Chondrocyte (in vitro differentiated cells): ENCODE data around the gene NR6A1. TPM values are rescaled to one million over a fixed set of nuclear protein-coding genes. Genes with fewer than 3 reads are reported as not detected.

Experiments used
- DNase-seq: peaks from one replicate; pipeline ENCODE4 v3.0.0; 2021; ENCODE audit warnings: mixed read lengths, low spot score
- H3K27ac Mint-ChIP-seq: one replicate; pipeline ENCODE4 v1.8.0; 2021; ENCODE audit warnings: mild to moderate bottlenecking, moderate library complexity, mixed read lengths; ENCODE audit not compliant: unreplicated experiment
- H3K27me3 Mint-ChIP-seq: 2 replicates; pipeline ENCODE4 v1.8.0; 2021; ENCODE audit warnings: low read depth, mixed read lengths
- H3K36me3 Mint-ChIP-seq: 2 replicates; pipeline ENCODE4 v1.8.0; 2021; ENCODE audit warnings: low read depth, mixed read lengths
- H3K4me1 Mint-ChIP-seq: 2 replicates; pipeline ENCODE4 v1.8.0; 2021; ENCODE audit warnings: low read depth, mild to moderate bottlenecking, mixed read lengths
- H3K4me3 Mint-ChIP-seq: one replicate; pipeline ENCODE4 v1.8.0; 2021; ENCODE audit warnings: mild to moderate bottlenecking, moderate library complexity, mixed read lengths; ENCODE audit not compliant: unreplicated experiment
- H3K9me3 Mint-ChIP-seq: 2 replicates; pipeline ENCODE4 v1.8.0; 2021; ENCODE audit warnings: low read depth, mixed read lengths
- total RNA-seq: library from RNA; stranded (reverse); gene quantifications from 3 replicates; pipeline ENCODE4 v1.2.1, GENCODE V29; 2021
- TF ChIP-seq, protein P1 (sequence below): fragments of 200-600 bp; sonication (generic); IDR thresholded peaks from 2 replicates; pipeline ENCODE4 v1.5.0; 2021; ENCODE audit warnings: antibody characterized with exemption, mild to moderate bottlenecking, moderate library complexity

The NR6A1 gene
- total RNA-seq, 1 donor from 2014 or later: 0.77 TPM

- peaks cover 30% of the 10 kb centered on the region for H3K4me1 Mint-ChIP-seq
- H3K36me3 Mint-ChIP-seq: peaks cover 16% of the 10 kb centered on the region
- no peaks in the 10 kb centered on the region for H3K9me3 Mint-ChIP-seq
- peak overlapping the region; percentile 33 for H3K27ac Mint-ChIP-seq
- TF ChIP-seq, protein P1, sequence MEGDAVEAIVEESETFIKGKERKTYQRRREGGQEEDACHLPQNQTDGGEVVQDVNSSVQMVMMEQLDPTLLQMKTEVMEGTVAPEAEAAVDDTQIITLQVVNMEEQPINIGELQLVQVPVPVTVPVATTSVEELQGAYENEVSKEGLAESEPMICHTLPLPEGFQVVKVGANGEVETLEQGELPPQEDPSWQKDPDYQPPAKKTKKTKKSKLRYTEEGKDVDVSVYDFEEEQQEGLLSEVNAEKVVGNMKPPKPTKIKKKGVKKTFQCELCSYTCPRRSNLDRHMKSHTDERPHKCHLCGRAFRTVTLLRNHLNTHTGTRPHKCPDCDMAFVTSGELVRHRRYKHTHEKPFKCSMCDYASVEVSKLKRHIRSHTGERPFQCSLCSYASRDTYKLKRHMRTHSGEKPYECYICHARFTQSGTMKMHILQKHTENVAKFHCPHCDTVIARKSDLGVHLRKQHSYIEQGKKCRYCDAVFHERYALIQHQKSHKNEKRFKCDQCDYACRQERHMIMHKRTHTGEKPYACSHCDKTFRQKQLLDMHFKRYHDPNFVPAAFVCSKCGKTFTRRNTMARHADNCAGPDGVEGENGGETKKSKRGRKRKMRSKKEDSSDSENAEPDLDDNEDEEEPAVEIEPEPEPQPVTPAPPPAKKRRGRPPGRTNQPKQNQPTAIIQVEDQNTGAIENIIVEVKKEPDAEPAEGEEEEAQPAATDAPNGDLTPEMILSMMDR: no peak
- H3K27me3 Mint-ChIP-seq: no peaks in the 10 kb centered on the region
- peak; percentile 12 for DNase-seq
- no peak overlapping the region for H3K4me3 Mint-ChIP-seq
Measured at GRCh38 chr9:124789531-124789930, 18.4 kb upstream of the NR6A1 start.

GRCh38 chr9:124788542-124789217 is 17.6 kb upstream of the NR6A1 start:
- Mint-ChIP-seq H3K27ac (no peak overlapping the region), H3K4me3 (no peak overlapping the region), H3K9me3 (no peaks in the 10 kb centered on the region), H3K36me3 (peaks cover 17% of the 10 kb centered on the region), H3K4me1 (peaks cover 33% of the 10 kb centered on the region), H3K27me3 (no peaks in the 10 kb centered on the region)
- peak; percentile 35 for DNase-seq
- TF ChIP-seq, protein P1: no peak

DNA sequence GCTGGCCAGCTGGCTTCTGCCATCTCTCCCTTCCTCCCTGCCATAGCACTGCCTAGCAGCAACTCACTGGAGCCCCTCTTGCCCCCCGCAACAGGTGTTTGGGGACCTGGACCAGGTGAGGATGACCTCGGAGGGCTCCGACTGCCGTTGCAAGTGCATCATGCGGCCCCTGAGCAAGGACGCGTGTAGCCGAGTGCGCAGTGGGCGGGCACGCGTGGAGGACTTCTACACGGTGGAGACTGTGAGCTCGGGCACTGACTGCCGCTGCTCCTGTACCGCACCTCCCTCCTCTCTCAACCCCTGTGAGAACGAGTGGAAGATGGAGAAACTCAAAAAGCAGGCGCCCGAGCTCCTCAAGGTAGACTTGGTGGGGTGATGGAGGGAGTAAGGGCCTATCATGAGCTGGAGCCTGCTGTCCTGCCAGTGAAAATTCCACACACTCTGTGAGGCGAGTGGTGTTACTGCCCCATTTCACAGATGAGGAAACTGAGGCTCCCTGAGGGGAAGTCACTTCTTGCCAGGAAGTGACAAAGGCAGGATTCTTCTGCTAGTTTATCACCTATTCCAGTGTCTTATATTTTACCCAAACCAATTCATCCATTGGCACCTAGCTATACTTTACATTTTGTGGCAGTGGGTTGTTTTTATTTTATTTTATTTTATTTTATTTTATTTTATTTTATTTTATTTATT is 15.9 kb upstream of the NR6A1 start:
- no peaks in the 10 kb centered on the region for H3K9me3 Mint-ChIP-seq
- peaks cover 12% of the 10 kb centered on the region for H3K36me3 Mint-ChIP-seq
- no peaks in the 10 kb centered on the region for H3K27me3 Mint-ChIP-seq
- peaks cover 38% of the 10 kb centered on the region for H3K4me1 Mint-ChIP-seq
- no peak overlapping the region for H3K4me3 Mint-ChIP-seq
- peak; percentile 90 for DNase-seq
- H3K27ac Mint-ChIP-seq: no peak overlapping the region
- TF ChIP-seq, protein P1: no peak

DNA sequence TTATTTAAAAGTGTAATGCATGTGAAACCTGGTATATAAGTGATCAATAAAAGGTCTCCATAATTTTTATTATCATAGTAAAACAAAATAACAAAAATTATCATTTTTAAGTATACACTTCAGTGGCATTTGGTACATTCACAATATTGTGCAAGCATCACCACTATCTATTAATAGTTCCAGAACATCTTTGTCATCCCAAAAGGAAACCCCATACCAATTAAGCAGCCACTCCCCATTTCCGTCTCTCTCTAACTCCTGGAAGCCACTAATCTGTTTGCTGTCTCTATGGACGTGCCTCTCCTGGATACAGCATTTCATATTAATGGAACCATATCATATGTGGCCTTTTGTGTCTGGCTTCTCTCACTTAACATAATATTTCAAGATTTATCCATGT is 13.4 kb upstream of the NR6A1 start:
- TF ChIP-seq, protein P1: no peak
- DNase-seq: no peak
- Mint-ChIP-seq H3K4me3 (no peak overlapping the region), H3K27ac (peak overlapping the region; percentile 89), H3K36me3 (peaks cover 9% of the 10 kb centered on the region), H3K4me1 (peaks cover 57% of the 10 kb centered on the region), H3K9me3 (no peaks in the 10 kb centered on the region), H3K27me3 (no peaks in the 10 kb centered on the region)

- no peak for DNase-seq
- TF ChIP-seq, protein P1: no peak
- no peaks in the 10 kb centered on the region for H3K27me3 Mint-ChIP-seq
- peak overlapping the region; percentile 89 for H3K27ac Mint-ChIP-seq
- no peak overlapping the region for H3K4me3 Mint-ChIP-seq
- no peaks in the 10 kb centered on the region for H3K9me3 Mint-ChIP-seq
- H3K36me3 Mint-ChIP-seq: peaks cover 4% of the 10 kb centered on the region
- peaks cover 58% of the 10 kb centered on the region for H3K4me1 Mint-ChIP-seq
Measured at GRCh38 chr9:124783830-124784229, 12.7 kb upstream of the NR6A1 start.
